ENCODE measurements around the gene CFAP299.

CFAP299 gene

GRCh38 chr4:80409809-80410208, 74.3 kb downstream of the CFAP299 start:
- DNase-seq (ENCODE audit: low spot score) (no peak), ATAC-seq (ENCODE audit: low read depth) (no peak)
- no peak overlapping the region for H3K4me3 ChIP-seq (ENCODE audit: severe bottlenecking)
- H3K27ac ChIP-seq (ENCODE audit: poor library complexity, severe bottlenecking): no peak overlapping the region
- H3K9me3 ChIP-seq (ENCODE audit: severe bottlenecking): no peaks in the 10 kb centered on the region
- no peaks in the 10 kb centered on the region for H3K4me1 ChIP-seq (ENCODE audit: insufficient read depth, poor library complexity, severe bottlenecking)
- no peaks in the 10 kb centered on the region for H3K27me3 ChIP-seq (ENCODE audit: insufficient read depth, poor library complexity, severe bottlenecking)
- no peak for TF ChIP-seq CTCF (IDR thresholded peaks at IDR 0.05; ENCODE audit: poor library complexity, severe bottlenecking)
- H3K36me3 ChIP-seq (ENCODE audit: low read depth): no peaks in the 10 kb centered on the region

DNA sequence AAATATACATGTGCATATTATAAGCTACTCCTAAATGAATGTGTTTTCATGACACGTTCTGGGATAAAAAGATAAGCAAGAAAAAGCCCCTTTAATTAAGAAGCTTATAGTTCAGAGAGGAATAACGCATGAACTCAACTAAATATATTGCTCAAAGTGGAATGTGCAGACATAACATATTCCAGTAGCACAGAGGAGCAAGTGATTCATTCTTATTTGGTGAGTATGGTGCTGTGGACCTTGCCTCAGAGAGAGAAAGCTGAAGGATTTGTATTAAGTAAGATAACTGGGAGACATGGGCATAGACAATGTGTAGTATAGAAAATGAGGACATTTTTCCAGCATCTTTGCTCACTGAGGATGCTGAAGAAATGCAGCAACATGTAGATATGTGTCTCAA, 76.8 kb downstream of the CFAP299 start:
- Histone ChIP-seq H3K27me3 (ENCODE audit: insufficient read depth, poor library complexity, severe bottlenecking) (no peaks in the 10 kb centered on the region), H3K27ac (ENCODE audit: poor library complexity, severe bottlenecking) (no peak overlapping the region), H3K36me3 (ENCODE audit: low read depth) (no peaks in the 10 kb centered on the region), H3K4me3 (ENCODE audit: severe bottlenecking) (no peak overlapping the region), H3K4me1 (ENCODE audit: insufficient read depth, poor library complexity, severe bottlenecking) (no peaks in the 10 kb centered on the region), H3K9me3 (ENCODE audit: severe bottlenecking) (no peaks in the 10 kb centered on the region)
- ATAC-seq (ENCODE audit: low read depth): no peak
- TF ChIP-seq CTCF (IDR thresholded peaks at IDR 0.05; ENCODE audit: poor library complexity, severe bottlenecking): no peak
- DNase-seq (ENCODE audit: low spot score): no peak

- H3K4me3 ChIP-seq (ENCODE audit: severe bottlenecking): no peak overlapping the region
- ATAC-seq (ENCODE audit: low read depth): no peak
- H3K36me3 ChIP-seq (ENCODE audit: low read depth): no peaks in the 10 kb centered on the region
- H3K9me3 ChIP-seq (ENCODE audit: severe bottlenecking): no peaks in the 10 kb centered on the region
- no peaks in the 10 kb centered on the region for H3K4me1 ChIP-seq (ENCODE audit: insufficient read depth, poor library complexity, severe bottlenecking)
- H3K27ac ChIP-seq (ENCODE audit: poor library complexity, severe bottlenecking): no peak overlapping the region
- no peak for TF ChIP-seq CTCF (IDR thresholded peaks at IDR 0.05; ENCODE audit: poor library complexity, severe bottlenecking)
- H3K27me3 ChIP-seq (ENCODE audit: insufficient read depth, poor library complexity, severe bottlenecking): no peaks in the 10 kb centered on the region
- no peak for DNase-seq (ENCODE audit: low spot score)
Measured at GRCh38 chr4:80413086-80413485, 77.6 kb downstream of the CFAP299 start.

DNA sequence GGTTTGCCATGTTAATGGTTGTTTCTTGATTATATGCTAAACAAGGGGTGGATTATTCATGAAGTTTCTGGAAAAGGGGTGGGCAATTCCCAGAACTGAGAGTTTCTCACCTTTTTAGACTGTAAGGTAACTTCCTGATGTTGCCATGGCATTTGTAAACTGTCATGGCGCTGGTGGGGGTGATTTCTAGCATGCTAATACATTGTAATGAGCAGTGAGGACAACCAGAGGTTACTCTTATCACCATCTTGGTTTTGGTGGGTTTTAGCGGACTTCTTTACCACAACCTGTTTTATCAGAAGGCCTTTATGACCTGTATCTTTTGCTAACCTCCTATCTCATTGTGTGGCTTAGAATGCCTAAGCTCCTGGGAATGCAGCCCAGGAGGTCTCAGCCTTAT, 81.5 kb downstream of the CFAP299 start:
- ATAC-seq (ENCODE audit: low read depth): no peak
- no peak for TF ChIP-seq CTCF (IDR thresholded peaks at IDR 0.05; ENCODE audit: poor library complexity, severe bottlenecking)
- H3K36me3 ChIP-seq (ENCODE audit: low read depth): no peaks in the 10 kb centered on the region
- H3K4me3 ChIP-seq (ENCODE audit: severe bottlenecking): no peak overlapping the region
- H3K27me3 ChIP-seq (ENCODE audit: insufficient read depth, poor library complexity, severe bottlenecking): no peaks in the 10 kb centered on the region
- H3K9me3 ChIP-seq (ENCODE audit: severe bottlenecking): no peaks in the 10 kb centered on the region
- no peak overlapping the region for H3K27ac ChIP-seq (ENCODE audit: poor library complexity, severe bottlenecking)
- DNase-seq (ENCODE audit: low spot score): no peak
- H3K4me1 ChIP-seq (ENCODE audit: insufficient read depth, poor library complexity, severe bottlenecking): no peaks in the 10 kb centered on the region

GRCh38 chr4:80419946-80420345, 84.4 kb downstream of the CFAP299 start:
- Histone ChIP-seq H3K27ac (ENCODE audit: poor library complexity, severe bottlenecking) (no peak overlapping the region), H3K27me3 (ENCODE audit: insufficient read depth, poor library complexity, severe bottlenecking) (no peaks in the 10 kb centered on the region), H3K9me3 (ENCODE audit: severe bottlenecking) (no peaks in the 10 kb centered on the region), H3K4me1 (ENCODE audit: insufficient read depth, poor library complexity, severe bottlenecking) (no peaks in the 10 kb centered on the region), H3K36me3 (ENCODE audit: low read depth) (no peaks in the 10 kb centered on the region), H3K4me3 (ENCODE audit: severe bottlenecking) (no peak overlapping the region)
- no peak for ATAC-seq (ENCODE audit: low read depth)
- no peak for DNase-seq (ENCODE audit: low spot score)
- no peak for TF ChIP-seq CTCF (IDR thresholded peaks at IDR 0.05; ENCODE audit: poor library complexity, severe bottlenecking)

All from RWPE2 (cell line).